ENCODE results near the gene TACC2.

DNA sequence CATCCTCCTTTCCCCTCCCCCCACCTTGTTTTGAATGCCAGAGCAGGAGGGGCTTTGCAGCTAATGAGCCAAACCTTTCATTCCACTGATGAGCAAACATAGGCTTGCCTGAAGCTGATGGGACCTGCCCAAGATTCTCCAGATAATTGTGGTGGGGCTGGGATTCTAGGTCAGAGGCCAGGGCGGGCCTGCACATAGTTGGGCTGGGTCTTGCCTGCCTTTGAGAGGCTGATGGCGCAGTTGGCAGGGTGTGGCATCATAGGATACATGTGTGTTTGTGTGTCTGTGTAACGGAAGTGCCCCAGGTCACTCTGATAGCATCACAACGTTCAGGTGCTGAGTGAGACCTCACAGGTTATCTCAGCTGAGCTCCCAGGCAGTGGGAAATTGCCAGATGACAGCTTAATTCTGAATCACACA lies 305.0 kb downstream of the TACC2 start:
- TF ChIP-seq, protein P1, sequence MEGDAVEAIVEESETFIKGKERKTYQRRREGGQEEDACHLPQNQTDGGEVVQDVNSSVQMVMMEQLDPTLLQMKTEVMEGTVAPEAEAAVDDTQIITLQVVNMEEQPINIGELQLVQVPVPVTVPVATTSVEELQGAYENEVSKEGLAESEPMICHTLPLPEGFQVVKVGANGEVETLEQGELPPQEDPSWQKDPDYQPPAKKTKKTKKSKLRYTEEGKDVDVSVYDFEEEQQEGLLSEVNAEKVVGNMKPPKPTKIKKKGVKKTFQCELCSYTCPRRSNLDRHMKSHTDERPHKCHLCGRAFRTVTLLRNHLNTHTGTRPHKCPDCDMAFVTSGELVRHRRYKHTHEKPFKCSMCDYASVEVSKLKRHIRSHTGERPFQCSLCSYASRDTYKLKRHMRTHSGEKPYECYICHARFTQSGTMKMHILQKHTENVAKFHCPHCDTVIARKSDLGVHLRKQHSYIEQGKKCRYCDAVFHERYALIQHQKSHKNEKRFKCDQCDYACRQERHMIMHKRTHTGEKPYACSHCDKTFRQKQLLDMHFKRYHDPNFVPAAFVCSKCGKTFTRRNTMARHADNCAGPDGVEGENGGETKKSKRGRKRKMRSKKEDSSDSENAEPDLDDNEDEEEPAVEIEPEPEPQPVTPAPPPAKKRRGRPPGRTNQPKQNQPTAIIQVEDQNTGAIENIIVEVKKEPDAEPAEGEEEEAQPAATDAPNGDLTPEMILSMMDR (IDR thresholded peaks at IDR 0.05; ENCODE audit: extremely low read depth in 1 of 2, insufficient read depth in 1 of 2, low read depth in 1 of 2, low read length in 2 of 2), result no peak
- TF ChIP-seq POLR2AphosphoS5 (IDR thresholded peaks at IDR 0.05; ENCODE audit: insufficient read depth, low read depth, low read length) (no peak), POLR2A (IDR thresholded peaks at IDR 0.05; ENCODE audit: low read depth, low read length) (no peak)
